Measurements from ENCODE around the gene ZFHX3. TPM values are rescaled to one million over a fixed set of nuclear protein-coding genes. Genes with fewer than 3 reads are reported as not detected.

ZFHX3 gene
- total and polyA plus RNA-seq, 4 donors: 1.5 to 5.9 (median 3.0) TPM

- Histone ChIP-seq H3K27me3 (ENCODE audit: control insufficient read depth in 4 of 4, insufficient read depth in 4 of 4, low read length in 3 of 4) (peaks cover 0 to 4% (median 0%) of the 10 kb centered on the region in 4 donors), H3K36me3 (ENCODE audit: control insufficient read depth in 4 of 4, insufficient read depth in 3 of 4, low read depth in 1 of 4, low read length in 3 of 4) (no peaks in the 10 kb centered on the region), H3K9me3 (ENCODE audit: control insufficient read depth in 4 of 4, low read length in 3 of 4) (no peaks in the 10 kb centered on the region), H3K27ac (ENCODE audit: low read depth in 1 of 2, low read length in 2 of 2) (peak overlapping the region; percentile 76 to 92), H3K4me3 (ENCODE audit: low read depth in 1 of 3, low read length in 3 of 3) (peak overlapping the region in 1 of 3 donors; percentile 96), H3K9ac (ENCODE audit: low read depth in 1 of 2, low read length in 2 of 2) (no peak overlapping the region), H3K4me1 (ENCODE audit: control insufficient read depth in 4 of 4, insufficient read depth in 4 of 4, low read length in 3 of 4) (peaks cover 7 to 61% (median 43%) of the 10 kb centered on the region in 4 donors)
- TF ChIP-seq RXRA (IDR thresholded peaks at IDR 0.05): no peak
- no peak for TF ChIP-seq ZBTB33 (IDR thresholded peaks at IDR 0.05)
- no peak for TF ChIP-seq EGR1 (IDR thresholded peaks at IDR 0.05; ENCODE audit: low read depth in 2 of 2)
- TF ChIP-seq FOXA1 (IDR thresholded peaks at IDR 0.05): no peak
- TF ChIP-seq JUND (IDR thresholded peaks at IDR 0.05): no peak
- no peak for TF ChIP-seq MAX (IDR thresholded peaks at IDR 0.05)
- TF ChIP-seq CTCF (IDR thresholded peaks at IDR 0.05; ENCODE audit: low read depth, low read length, missing input control): no peak
- no peak for TF ChIP-seq FOXA2 (IDR thresholded peaks at IDR 0.05)
- no peak for TF ChIP-seq RAD21 (IDR thresholded peaks at IDR 0.05)
- TF ChIP-seq GABPA (IDR thresholded peaks at IDR 0.05 in 1 of 2, conservative IDR thresholded peaks at IDR 0.05 in 1 of 2): no peak
- no peak for TF ChIP-seq TAF1 (conservative IDR thresholded peaks at IDR 0.05)
- WGBS: under 1% methylated on average over 61 of the region's 61 CpGs
- no peak for DNase-seq (ENCODE audit: low spot score)
Measured at GRCh38 chr16:73058221-73058615, 10.3 kb upstream of the ZFHX3 start.

- Histone ChIP-seq H3K4me1 (ENCODE audit: control insufficient read depth in 4 of 4, insufficient read depth in 4 of 4, low read length in 3 of 4) (peaks cover 7 to 61% (median 45%) of the 10 kb centered on the region in 4 donors), H3K27me3 (ENCODE audit: control insufficient read depth in 4 of 4, insufficient read depth in 4 of 4, low read length in 3 of 4) (peaks cover 0 to 4% (median 0%) of the 10 kb centered on the region in 4 donors), H3K27ac (ENCODE audit: low read depth in 1 of 2, low read length in 2 of 2) (peak overlapping the region; percentile 76 to 92), H3K4me3 (ENCODE audit: low read depth in 1 of 3, low read length in 3 of 3) (peak overlapping the region; percentile 54 to 96 (median 63)), H3K36me3 (ENCODE audit: control insufficient read depth in 4 of 4, insufficient read depth in 3 of 4, low read depth in 1 of 4, low read length in 3 of 4) (no peaks in the 10 kb centered on the region), H3K9me3 (ENCODE audit: control insufficient read depth in 4 of 4, low read length in 3 of 4) (no peaks in the 10 kb centered on the region), H3K9ac (ENCODE audit: low read depth in 1 of 2, low read length in 2 of 2) (peak overlapping the region; percentile 85 to 98)
- TF ChIP-seq ZBTB33 (IDR thresholded peaks at IDR 0.05): no peak
- TF ChIP-seq TAF1 (conservative IDR thresholded peaks at IDR 0.05): no peak
- TF ChIP-seq RAD21 (IDR thresholded peaks at IDR 0.05): peak in 1 of 2 donors; percentile 4
- TF ChIP-seq JUND (IDR thresholded peaks at IDR 0.05): no peak
- WGBS: under 1% methylated on average over 101 of the region's 101 CpGs
- no peak for DNase-seq (ENCODE audit: low spot score)
Measured at GRCh38 chr16:73057291-73058210, 9.6 kb upstream of the ZFHX3 start.

Data from liver (tissue), 9 donors.